WTC11 (cell line): ENCODE results near the gene FOXP1. TPM values are rescaled to one million over a fixed set of nuclear protein-coding genes. Genes with fewer than 3 reads are reported as not detected.
A peak's percentile ranks its signal among the peaks of the same experiment; 100 is the strongest.

Experiments used
- ATAC-seq: fragments of 200-7000 bp; cut with Tn5 transposase; 2 replicates; pipeline ENCODE4 v1.10.0; 2021; ENCODE audit warnings: mild to moderate bottlenecking, moderate library complexity
- CTCF ChIA-PET: fragments of 300-600 bp; sonication (Branson Sonifier 250); formaldehyde crosslinking; loops from one replicate; lab custom pipeline; 2021; ENCODE audit warnings: antibody characterized with exemption; lab: Charles Lee
- POLR2A ChIA-PET: fragments of 350-600 bp; sonication (Branson Sonifier 250); formaldehyde crosslinking; loops from one replicate; lab custom pipeline; 2021; ENCODE audit warnings: antibody characterized with exemption; lab: Charles Lee
- DNase-seq: peaks from one replicate; pipeline ENCODE4 v3.0.0; 2021; ENCODE audit warnings: low spot score
- H3K27ac Mint-ChIP-seq: 2 replicates; pipeline ENCODE4 v1.8.0; 2021; ENCODE audit warnings: mixed read lengths
- H3K27me3 Mint-ChIP-seq: 2 replicates; pipeline ENCODE4 v1.8.0; 2021; ENCODE audit warnings: low read depth, mild to moderate bottlenecking, moderate library complexity, mixed read lengths
- H3K36me3 Mint-ChIP-seq: 2 replicates; pipeline ENCODE4 v1.8.0; 2021; ENCODE audit warnings: mixed read lengths
- H3K4me1 Mint-ChIP-seq: 2 replicates; pipeline ENCODE4 v1.8.0; 2022; ENCODE audit warnings: mixed read lengths
- H3K4me3 Mint-ChIP-seq: 2 replicates; pipeline ENCODE4 v1.8.0; 2021; ENCODE audit warnings: mild to moderate bottlenecking, moderate library complexity, mixed read lengths
- H3K9me3 Mint-ChIP-seq: 2 replicates; pipeline ENCODE4 v1.8.0; 2021; ENCODE audit warnings: mixed read lengths
- ARID4B ChIP-seq: sonication (generic); formaldehyde crosslinking; IDR thresholded peaks from 2 replicates; pipeline ENCODE4 v1.8.0; 2023; ENCODE audit warnings: missing genetic modification reagents, mild to moderate bottlenecking, borderline replicate concordance
- CBFB ChIP-seq: sonication (generic); formaldehyde crosslinking; IDR thresholded peaks from 2 replicates; pipeline ENCODE4 v1.8.1; 2022; ENCODE audit warnings: mild to moderate bottlenecking, low read depth, missing genetic modification reagents
- CREM ChIP-seq: sonication (generic); formaldehyde crosslinking; IDR thresholded peaks from 2 replicates; pipeline ENCODE4 v1.8.1; 2022; ENCODE audit warnings: mild to moderate bottlenecking, missing genetic modification reagents, moderate library complexity
- ERG ChIP-seq: fragments of 250-450 bp; sonication (Bioruptor Pico); IDR thresholded peaks from 2 replicates; pipeline ENCODE4 v1.8.0; 2021; ENCODE audit warnings: mild to moderate bottlenecking
- FOXJ3 ChIP-seq: sonication (generic); formaldehyde crosslinking; IDR thresholded peaks from 2 replicates; pipeline ENCODE4 v1.9.0; 2021; ENCODE audit warnings: missing genetic modification reagents, mild to moderate bottlenecking, borderline replicate concordance
- GABPB1 ChIP-seq: sonication (generic); formaldehyde crosslinking; IDR thresholded peaks from 2 replicates; pipeline ENCODE4 v1.8.1; 2023; ENCODE audit warnings: mild to moderate bottlenecking, missing genetic modification reagents
- GRHL2 ChIP-seq: fragments of 250-450 bp; sonication (Bioruptor Pico); IDR thresholded peaks from 2 replicates; pipeline ENCODE4 v1.8.0; 2022; ENCODE audit warnings: mild to moderate bottlenecking, moderate library complexity; ENCODE audit not compliant: insufficient replicate concordance, severe bottlenecking
- JUN ChIP-seq: sonication (generic); formaldehyde crosslinking; IDR thresholded peaks from 2 replicates; pipeline ENCODE4 v1.8.0; 2023; ENCODE audit warnings: mild to moderate bottlenecking, missing genetic modification reagents
- NR2C2 ChIP-seq: sonication (generic); formaldehyde crosslinking; IDR thresholded peaks from 2 replicates; pipeline ENCODE4 v1.8.0; 2022; ENCODE audit warnings: mild to moderate bottlenecking, missing genetic modification reagents
- NR3C1 ChIP-seq: sonication (generic); formaldehyde crosslinking; conservative IDR thresholded peaks from 2 replicates; pipeline ENCODE4 v1.8.1; 2023; ENCODE audit warnings: low read depth, mild to moderate bottlenecking, missing genetic modification reagents
- TEAD1 ChIP-seq: sonication (generic); formaldehyde crosslinking; IDR thresholded peaks from 2 replicates; pipeline ENCODE4 v1.8.0; 2022; ENCODE audit warnings: mild to moderate bottlenecking, missing genetic modification reagents
- TEAD4 ChIP-seq: sonication (generic); formaldehyde crosslinking; IDR thresholded peaks from 2 replicates; pipeline ENCODE4 v1.8.0; 2022; ENCODE audit warnings: mild to moderate bottlenecking, missing genetic modification reagents
- TP53 ChIP-seq: sonication (generic); formaldehyde crosslinking; IDR thresholded peaks from 2 replicates; pipeline ENCODE4 v1.8.1; 2023; ENCODE audit warnings: mild to moderate bottlenecking, missing genetic modification reagents
- ZNF121 ChIP-seq: sonication (generic); formaldehyde crosslinking; IDR thresholded peaks from 2 replicates; pipeline ENCODE4 v1.8.0; 2023; ENCODE audit warnings: missing genetic modification reagents
- ZNF232 ChIP-seq: sonication (generic); formaldehyde crosslinking; IDR thresholded peaks from 2 replicates; pipeline ENCODE4 v1.8.0; 2022; ENCODE audit warnings: mild to moderate bottlenecking, missing genetic modification reagents
- ZNF317 ChIP-seq: sonication (generic); formaldehyde crosslinking; IDR thresholded peaks from 2 replicates; pipeline ENCODE4 v1.8.1; 2023; ENCODE audit warnings: low read depth, mild to moderate bottlenecking, moderate library complexity, missing genetic modification reagents, borderline replicate concordance
- total RNA-seq: library from RNA; stranded (reverse); gene quantifications from 3 replicates; pipeline ENCODE4 v1.2.3, GENCODE V29; 2021
- TF ChIP-seq, protein P1 (sequence below): sonication (generic); formaldehyde crosslinking; IDR thresholded peaks from 2 replicates; pipeline ENCODE4 v1.8.0; 2022; ENCODE audit warnings: mild to moderate bottlenecking, missing genetic modification reagents
- TF ChIP-seq, protein P2 (sequence below): sonication (generic); formaldehyde crosslinking; IDR thresholded peaks from 2 replicates; pipeline ENCODE4 v1.8.0; 2022; ENCODE audit warnings: mild to moderate bottlenecking, missing genetic modification reagents
- TF ChIP-seq, protein P3 (sequence below): fragments of 200-600 bp; IDR thresholded peaks from 2 replicates; pipeline ENCODE4 v1.8.0; 2022; ENCODE audit warnings: antibody characterized with exemption
- TF ChIP-seq, protein P4 (sequence below): sonication (generic); formaldehyde crosslinking; IDR thresholded peaks from 2 replicates; pipeline ENCODE4 v1.8.1; 2023; ENCODE audit warnings: mild to moderate bottlenecking, moderate library complexity, missing genetic modification reagents

Gene FOXP1
- total RNA-seq, 1 experiment from 2014 or later, result 25.8 TPM

GRCh38 chr3:71310980-71311660, 272.4 kb downstream of the FOXP1 start:
- ChIA-PET CTCF (no interaction called here), POLR2A (no interaction called here)
- Mint-ChIP-seq H3K27me3 (no peaks in the 10 kb centered on the region), H3K36me3 (no peaks in the 10 kb centered on the region), H3K4me1 (peaks cover 54% of the 10 kb centered on the region), H3K27ac (peak overlapping the region; percentile 36), H3K4me3 (no peak overlapping the region), H3K9me3 (no peaks in the 10 kb centered on the region)
- DNase-seq, result no peak
- TF ChIP-seq ZNF232 (CRISPR knock-in tag), result no peak
- TF ChIP-seq, protein P1, sequence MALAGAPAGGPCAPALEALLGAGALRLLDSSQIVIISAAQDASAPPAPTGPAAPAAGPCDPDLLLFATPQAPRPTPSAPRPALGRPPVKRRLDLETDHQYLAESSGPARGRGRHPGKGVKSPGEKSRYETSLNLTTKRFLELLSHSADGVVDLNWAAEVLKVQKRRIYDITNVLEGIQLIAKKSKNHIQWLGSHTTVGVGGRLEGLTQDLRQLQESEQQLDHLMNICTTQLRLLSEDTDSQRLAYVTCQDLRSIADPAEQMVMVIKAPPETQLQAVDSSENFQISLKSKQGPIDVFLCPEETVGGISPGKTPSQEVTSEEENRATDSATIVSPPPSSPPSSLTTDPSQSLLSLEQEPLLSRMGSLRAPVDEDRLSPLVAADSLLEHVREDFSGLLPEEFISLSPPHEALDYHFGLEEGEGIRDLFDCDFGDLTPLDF (CRISPR knock-in tag), result no peak
- no peak for TF ChIP-seq ERG (CRISPR knock-in tag)
- TF ChIP-seq GABPB1 (CRISPR knock-in tag), result no peak
- no peak for TF ChIP-seq TEAD1 (CRISPR knock-in tag)
- no peak for TF ChIP-seq JUN (CRISPR knock-in tag)
- TF ChIP-seq, protein P2, sequence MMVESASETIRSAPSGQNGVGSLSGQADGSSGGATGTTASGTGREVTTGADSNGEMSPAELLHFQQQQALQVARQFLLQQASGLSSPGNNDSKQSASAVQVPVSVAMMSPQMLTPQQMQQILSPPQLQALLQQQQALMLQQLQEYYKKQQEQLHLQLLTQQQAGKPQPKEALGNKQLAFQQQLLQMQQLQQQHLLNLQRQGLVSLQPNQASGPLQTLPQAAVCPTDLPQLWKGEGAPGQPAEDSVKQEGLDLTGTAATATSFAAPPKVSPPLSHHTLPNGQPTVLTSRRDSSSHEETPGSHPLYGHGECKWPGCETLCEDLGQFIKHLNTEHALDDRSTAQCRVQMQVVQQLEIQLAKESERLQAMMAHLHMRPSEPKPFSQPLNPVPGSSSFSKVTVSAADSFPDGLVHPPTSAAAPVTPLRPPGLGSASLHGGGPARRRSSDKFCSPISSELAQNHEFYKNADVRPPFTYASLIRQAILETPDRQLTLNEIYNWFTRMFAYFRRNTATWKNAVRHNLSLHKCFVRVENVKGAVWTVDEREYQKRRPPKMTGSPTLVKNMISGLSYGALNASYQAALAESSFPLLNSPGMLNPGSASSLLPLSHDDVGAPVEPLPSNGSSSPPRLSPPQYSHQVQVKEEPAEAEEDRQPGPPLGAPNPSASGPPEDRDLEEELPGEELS (CRISPR knock-in tag), result no peak
- TF ChIP-seq FOXJ3 (CRISPR knock-in tag), result no peak
- no peak for TF ChIP-seq ZNF317 (CRISPR knock-in tag)
- TF ChIP-seq NR2C2 (CRISPR knock-in tag), result no peak
- no peak for TF ChIP-seq ZNF121
- TF ChIP-seq CREM (CRISPR knock-in tag), result no peak
- no peak for TF ChIP-seq TP53 (CRISPR knock-in tag)
- TF ChIP-seq, protein P3, sequence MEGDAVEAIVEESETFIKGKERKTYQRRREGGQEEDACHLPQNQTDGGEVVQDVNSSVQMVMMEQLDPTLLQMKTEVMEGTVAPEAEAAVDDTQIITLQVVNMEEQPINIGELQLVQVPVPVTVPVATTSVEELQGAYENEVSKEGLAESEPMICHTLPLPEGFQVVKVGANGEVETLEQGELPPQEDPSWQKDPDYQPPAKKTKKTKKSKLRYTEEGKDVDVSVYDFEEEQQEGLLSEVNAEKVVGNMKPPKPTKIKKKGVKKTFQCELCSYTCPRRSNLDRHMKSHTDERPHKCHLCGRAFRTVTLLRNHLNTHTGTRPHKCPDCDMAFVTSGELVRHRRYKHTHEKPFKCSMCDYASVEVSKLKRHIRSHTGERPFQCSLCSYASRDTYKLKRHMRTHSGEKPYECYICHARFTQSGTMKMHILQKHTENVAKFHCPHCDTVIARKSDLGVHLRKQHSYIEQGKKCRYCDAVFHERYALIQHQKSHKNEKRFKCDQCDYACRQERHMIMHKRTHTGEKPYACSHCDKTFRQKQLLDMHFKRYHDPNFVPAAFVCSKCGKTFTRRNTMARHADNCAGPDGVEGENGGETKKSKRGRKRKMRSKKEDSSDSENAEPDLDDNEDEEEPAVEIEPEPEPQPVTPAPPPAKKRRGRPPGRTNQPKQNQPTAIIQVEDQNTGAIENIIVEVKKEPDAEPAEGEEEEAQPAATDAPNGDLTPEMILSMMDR, result no peak
- no peak for TF ChIP-seq TEAD4
- TF ChIP-seq NR3C1 (CRISPR knock-in tag), result no peak
- TF ChIP-seq CBFB (CRISPR knock-in tag), result no peak
- TF ChIP-seq ARID4B (CRISPR knock-in tag), result no peak
- no peak for TF ChIP-seq GRHL2
- TF ChIP-seq, protein P4, sequence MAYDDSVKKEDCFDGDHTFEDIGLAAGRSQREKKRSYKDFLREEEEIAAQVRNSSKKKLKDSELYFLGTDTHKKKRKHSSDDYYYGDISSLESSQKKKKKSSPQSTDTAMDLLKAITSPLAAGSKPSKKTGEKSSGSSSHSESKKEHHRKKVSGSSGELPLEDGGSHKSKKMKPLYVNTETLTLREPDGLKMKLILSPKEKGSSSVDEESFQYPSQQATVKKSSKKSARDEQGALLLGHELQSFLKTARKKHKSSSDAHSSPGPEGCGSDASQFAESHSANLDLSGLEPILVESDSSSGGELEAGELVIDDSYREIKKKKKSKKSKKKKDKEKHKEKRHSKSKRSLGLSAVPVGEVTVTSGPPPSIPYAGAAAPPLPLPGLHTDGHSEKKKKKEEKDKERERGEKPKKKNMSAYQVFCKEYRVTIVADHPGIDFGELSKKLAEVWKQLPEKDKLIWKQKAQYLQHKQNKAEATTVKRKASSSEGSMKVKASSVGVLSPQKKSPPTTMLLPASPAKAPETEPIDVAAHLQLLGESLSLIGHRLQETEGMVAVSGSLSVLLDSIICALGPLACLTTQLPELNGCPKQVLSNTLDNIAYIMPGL (CRISPR knock-in tag), result no peak
- ATAC-seq, result no peak
